GM21576 (cell line): ENCODE measurements around the gene SECISBP2L.
"Not testable (repeated sequence)": the region's sequence is repeated elsewhere in the genome, so short reads cannot be mapped to it uniquely, and the experiment has no call there.

ENCODE experiments used
- ATAC-seq: cut with Tn5 transposase; IDR thresholded peaks from one replicate; pipeline ENCODE4 v1.9.1; 2021; ENCODE audit warnings: mild to moderate bottlenecking, moderate library complexity; ENCODE audit not compliant: unreplicated experiment

Gene SECISBP2L

DNA sequence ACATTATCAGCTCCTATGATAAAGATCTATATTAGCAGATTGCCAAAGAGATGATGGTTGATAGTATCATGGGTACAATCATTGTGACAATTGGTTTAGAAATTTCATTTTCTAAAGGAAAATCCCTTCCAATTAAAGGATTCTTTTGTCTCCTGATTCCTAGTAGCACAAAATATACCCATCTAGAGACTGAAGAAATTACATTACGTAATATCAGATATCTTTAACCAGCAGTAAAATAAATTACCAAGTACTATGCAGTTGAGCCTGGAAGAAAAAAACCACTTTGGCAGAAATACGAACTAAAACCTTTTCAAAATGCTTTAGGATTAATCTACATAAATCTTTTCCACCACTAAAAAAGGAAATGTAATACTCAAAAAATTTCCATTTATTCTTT, 46.9 kb downstream of the SECISBP2L start:
- ATAC-seq: no peak

DNA sequence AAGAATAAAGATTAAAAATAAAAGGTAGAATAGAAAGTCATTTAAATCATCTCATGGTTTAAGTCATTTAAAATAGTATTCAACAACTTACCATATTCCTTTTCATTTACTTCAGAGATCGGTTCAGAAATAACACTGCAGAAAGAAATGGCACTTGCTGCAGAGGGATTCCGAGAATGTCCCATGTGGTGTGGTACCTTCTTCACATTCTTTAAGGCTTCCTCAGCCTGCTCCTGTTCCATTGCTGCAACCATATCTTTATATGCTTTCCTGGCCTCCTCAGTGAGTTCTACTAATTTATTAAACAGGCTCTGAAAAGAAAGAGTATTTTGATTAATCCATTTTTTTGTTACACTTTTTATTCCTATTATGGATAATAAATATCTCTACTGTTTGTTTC, 50.0 kb downstream of the SECISBP2L start:
- ATAC-seq: no peak

DNA sequence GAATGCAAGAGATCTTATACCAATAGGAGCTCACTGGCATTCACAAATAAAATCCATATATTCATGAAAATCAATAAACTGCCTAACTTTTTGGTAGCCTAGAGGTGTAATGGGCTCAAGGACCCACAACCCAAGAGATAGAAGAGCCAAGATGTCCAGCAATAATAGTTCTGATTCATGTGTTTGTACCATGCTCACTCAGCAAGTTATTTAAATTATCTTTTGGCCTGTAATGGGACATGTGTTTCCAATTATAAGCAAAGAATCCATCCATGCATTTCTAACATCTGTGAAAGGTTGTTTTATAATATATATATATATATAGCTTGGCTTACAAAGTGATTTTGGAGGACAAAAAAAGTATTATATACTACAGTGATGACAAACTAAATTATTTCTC, 52.9 kb downstream of the SECISBP2L start:
- ATAC-seq: no peak

DNA sequence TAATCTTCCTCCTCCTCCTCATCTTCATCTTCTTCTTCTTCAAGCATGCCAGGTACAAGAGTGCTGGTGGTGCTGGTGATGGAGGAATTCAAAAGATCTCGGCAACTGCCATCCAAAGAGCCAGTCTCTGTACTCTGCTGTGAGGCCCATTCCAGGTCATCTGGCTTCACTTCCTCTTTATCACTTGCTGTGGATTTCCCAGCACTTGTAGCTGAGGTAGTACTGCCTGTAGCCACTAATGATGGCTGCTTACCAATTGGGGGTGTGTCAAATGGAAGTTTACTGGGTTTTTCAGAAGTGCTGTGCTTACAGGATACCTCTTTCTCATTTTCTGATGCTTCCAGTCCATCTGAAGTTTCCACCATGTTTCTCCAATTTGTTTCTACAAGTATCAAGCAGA, 53.7 kb downstream of the SECISBP2L start:
- peak; percentile 92 for ATAC-seq

DNA sequence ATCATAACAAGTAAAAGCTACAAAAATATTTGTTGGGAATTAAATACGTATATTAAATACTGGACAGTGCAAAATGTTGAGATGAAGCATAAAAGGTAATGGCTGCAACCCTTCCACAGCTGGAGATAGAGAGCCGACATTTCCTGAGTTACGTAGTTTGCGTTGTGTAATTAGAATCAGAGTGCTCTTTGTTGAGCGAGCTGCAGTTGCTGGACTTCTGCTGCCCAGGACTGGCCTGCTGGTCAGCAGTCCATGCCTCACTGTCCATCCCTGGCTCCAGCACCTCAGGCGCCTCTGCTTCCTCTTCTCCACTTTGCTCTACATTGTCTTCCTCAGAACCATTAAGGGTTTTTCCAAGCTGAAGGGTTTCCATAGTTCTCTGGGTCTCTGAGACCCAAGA, 54.1 kb downstream of the SECISBP2L start:
- ATAC-seq: peak; percentile 14

DNA sequence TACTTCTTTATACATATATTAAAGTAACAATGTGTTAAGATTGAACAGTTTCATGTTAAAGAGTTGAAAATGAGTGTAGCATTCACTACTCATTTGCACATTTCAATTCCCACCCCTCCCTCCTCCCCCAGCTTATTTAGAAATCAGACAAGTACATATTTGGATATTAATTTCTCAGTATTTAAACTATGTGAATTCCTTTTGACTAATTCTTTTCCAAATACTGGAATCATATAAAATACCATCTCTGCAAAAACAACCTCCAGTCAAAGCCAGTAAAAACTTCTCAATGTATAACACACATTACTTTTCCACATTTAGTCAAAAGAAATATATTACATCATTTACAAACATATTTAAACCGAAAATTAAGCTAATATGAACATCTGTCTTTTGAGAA, 57.1 kb downstream of the SECISBP2L start:
- ATAC-seq: no peak

DNA sequence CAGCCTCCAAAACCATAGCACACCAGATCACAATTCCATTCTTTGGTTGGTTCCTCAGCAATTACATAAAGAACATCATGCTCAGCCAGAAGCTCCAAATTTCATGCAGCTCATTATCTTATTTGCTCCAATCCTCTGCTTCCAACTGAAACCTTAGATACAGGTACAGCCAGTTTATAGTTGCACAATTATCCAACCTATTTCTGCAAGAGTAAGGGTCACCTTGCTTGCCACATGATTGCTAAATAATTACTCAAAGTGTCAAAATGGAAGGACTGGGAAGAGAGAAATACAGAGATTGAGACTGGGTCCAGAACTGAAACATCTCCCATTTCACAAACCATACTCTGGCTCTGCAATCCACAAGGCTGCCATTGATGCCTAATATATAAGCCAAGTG, 59.1 kb downstream of the SECISBP2L start:
- ATAC-seq: no peak

DNA sequence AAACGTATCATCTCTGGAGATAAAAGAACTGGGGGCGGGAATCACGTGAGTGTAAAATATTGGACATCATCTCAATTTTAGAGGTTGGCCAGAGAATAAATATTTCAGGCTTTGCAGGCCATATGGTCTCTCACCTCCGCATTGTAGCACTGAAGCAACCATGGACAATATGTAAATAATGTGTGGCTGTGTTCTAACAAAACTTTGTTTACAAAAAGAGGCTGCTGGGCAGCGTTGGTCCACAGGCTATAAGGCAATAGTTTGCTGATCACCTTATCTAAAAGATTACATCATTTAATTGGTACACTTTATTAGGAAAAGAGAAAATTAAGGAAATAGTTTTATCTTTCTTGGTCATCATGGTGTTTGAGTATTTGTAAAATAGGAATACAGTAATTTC, 60.0 kb downstream of the SECISBP2L start:
- no peak for ATAC-seq

DNA sequence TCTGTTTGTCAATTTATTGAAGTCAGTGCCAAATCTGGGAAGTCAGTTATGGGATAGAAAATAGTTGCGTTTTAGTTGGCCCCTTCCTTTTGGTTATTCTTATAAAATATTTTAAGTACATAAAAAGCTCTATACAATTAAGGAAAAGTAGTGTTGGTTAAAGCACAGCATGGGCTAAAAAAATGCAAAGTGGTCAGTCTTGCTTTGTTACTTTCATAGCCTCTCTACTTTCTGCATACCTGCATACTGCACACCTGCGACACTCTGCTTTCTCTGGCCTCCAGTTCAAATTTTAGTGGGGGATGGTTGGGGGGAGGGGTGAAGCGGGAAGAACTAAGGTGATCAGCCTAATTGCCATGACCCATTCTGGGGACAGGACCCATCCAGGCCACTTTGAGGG, 60.7 kb downstream of the SECISBP2L start:
- ATAC-seq: no peak

DNA sequence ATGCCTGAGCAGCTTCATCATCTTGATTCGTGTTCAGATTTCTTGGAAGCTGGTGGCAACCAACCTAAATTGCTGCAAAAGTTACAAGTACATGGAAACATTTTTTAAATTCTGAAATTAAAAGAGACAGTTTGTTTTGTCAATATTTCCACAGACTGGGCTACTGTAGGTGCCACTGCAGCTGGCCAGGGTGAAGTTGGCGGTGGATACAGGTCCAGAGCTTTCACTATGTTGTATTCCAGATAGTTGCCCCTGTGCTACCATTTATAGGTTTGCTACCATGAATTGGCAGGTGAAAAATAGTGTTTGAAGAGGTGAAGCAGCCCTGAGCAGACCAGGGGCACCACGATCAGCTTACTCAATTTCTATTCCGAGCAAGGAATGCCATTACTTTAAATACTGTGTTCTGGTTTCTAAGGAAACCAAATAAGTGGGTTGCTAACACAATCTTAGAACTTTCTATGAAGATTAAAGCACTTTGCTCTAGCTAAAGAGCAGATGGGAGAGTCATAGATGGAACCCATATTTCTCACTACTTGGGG, 61.4 kb downstream of the SECISBP2L start:
- ATAC-seq: no peak

DNA sequence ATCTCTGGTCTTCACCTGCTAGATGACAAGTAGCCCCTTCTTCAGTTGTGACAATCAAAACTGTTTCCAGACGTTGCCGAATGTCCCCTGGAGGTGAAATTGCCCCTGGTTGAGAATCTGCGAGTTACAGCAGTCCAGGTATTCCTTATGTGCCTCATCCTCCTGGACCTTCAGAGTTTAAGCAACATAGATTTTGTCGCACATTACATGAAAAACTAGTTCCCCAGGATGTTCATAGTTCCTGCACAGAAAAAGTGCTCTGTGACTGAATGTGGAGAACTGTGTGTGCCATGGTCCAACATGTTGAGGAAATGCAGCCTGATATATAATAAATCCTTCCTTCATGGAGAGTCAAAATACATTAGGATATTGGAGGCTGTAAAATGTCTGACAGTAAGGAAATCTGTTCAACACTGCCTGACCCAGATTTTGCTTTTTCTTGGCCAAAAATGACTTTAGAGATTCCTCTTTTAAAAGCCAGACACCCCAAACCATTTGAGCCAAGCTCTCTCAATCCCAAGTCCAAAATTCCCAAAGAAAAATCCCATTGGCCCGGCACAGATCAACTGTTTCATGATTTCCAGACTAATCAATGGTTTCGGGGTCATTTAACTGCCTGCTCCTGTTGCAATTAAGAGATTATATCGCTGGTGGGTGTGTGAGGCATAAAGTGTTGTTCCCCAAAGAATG, 62.1 kb downstream of the SECISBP2L start:
- no peak for ATAC-seq

DNA sequence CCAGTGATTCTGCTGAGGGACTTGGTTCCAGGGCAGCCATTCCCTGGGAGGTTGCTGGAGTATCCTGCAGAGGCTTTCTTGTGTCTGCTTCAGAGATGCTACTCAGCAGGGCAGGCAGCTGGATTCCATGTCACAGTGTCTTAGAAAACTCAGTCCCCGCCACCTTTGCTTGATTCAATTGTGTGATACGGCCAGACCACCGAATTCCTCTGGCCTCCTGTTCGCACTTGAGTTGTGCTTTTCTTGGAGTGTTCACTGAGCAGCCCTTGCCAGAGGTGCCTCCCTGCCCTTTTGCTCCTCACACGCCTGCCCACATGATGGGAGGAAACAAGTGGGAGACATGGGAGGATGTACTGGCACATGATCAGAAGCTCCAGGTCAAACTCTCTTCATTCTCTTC, 62.9 kb downstream of the SECISBP2L start:
- ATAC-seq: no peak

DNA sequence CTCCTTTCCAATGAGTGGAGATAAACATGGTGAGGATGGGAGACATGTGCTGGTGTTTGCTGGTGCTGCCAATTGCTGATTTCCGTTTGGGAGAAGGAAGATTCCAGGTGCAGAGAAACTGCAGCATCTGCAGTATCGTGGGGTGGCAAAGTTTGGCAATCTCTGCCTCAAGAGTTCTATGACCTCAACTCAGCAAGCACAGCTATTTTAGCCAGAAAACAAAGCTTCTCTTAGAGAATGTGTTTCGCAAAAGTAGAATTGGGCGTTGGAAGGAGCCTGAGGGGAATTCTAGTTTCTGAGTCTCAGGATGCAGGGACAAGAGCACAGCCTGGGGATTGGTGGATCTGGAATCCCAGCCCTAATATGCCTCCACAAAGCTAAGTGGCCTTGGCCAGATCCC, 64.3 kb downstream of the SECISBP2L start:
- ATAC-seq: no peak

DNA sequence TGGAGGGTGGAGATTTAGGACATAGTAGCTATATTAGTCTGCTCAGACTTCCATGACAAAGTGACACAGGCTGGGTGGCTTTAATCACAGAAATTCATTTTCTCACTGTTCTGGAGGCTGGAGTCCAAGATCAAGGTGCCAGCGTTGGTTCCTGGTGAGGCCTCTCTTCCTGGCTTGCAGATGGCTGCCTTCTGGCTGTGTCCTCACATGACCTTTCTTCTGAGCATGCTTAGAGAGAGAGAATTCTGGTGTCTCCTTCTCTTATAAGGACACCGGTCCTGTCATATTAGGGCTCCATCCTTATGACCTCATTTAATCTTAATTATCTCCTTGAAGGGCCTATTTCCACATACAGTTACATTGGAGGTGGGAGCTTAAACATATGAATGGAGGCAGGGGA, 67.6 kb downstream of the SECISBP2L start:
- no peak for ATAC-seq

DNA sequence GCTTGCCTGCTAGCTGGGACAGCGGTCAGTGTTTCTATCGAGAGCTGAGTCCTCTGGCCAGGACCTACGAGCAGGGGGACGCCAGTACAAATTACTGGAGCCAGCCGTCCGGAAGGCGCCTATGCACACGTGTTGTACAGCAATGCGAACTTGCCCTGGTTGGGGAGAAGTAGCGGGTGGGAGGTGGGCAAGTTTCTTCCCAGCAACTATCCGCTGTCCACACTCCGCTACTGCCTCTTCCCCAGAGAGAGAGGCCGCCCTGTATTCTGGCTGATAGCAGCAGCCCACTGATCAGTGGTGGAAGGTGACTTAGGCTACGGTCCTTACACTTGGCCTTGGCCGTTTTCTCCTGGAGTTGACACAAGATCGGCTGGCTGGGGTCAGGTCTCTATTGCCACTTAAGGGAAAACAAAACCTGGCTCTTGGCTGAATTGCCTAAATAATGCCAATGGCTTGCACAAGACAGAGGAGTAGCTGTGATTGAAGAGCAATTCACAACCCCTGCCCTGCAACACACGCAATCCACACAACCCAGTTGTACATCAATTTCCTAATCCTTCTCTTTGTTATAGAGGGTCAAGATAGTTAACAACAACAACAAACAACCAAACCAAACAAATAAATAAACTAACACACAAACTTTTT, 69.7 kb downstream of the SECISBP2L start:
- ATAC-seq: no peak

DNA sequence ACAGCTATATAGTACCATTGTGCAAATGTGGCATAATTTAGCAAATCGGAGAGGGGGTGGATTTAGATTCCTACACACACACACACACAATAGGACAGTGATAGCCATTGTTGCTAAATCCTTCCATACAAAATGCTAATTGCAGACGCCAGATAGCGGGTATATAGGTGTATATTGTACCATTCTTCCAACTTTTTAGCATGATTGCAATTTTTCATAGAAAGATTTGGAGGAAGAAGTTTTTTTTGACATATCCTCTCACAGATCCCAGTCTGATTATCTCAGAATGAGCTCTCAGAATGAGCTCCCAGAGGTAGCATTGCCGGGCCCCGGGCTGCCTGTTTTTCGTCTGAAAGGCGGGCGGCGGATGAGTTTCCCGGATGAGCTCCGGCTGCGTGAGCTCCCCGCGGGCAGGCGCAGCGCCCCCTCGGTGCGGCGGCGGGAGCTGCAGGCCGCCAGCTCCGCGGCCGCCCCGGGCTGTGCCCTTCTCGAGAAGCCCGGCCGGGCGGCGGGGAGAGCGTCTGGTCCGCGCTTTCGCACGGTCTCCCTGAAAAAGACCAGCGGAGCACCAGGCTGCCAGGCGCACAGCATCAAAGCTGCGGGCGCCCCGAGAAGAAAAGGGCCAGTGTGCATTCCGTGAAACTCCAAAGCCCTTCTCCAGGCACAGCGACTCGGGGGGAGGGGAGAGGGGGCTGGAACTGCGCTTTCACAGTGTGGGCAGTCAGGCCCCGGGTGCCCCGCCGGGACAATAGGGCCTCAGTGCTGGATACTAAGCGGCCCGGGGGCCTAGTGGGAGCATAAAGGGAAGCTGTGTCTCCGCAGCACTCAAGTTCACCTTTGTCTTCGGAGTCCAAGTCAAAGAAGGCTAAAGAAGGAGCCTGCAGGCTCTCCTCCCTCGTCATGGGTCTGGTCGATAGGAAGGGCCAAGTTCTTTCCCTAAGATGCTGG, 70.5 kb downstream of the SECISBP2L start:
- ATAC-seq: peak; percentile 97

DNA sequence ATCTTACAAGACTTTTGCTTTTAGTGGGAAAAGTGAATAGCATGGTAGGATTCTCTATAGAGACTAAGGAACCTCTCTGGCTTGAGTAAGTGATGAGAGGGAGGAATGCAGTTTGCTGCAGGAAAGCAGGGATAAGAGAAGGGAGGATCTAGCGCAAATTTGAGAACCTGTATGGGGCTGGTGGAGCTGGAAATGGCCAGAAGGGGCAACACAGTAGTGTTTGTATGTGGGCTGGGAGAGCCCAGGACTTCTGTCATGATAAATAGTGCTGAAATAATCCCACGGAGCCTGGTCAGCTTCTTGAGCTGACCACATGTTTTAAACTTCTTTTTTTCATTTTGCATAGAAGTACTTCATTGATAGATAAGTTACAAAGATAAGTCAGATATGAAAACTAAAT, 71.4 kb downstream of the SECISBP2L start:
- no peak for ATAC-seq

DNA sequence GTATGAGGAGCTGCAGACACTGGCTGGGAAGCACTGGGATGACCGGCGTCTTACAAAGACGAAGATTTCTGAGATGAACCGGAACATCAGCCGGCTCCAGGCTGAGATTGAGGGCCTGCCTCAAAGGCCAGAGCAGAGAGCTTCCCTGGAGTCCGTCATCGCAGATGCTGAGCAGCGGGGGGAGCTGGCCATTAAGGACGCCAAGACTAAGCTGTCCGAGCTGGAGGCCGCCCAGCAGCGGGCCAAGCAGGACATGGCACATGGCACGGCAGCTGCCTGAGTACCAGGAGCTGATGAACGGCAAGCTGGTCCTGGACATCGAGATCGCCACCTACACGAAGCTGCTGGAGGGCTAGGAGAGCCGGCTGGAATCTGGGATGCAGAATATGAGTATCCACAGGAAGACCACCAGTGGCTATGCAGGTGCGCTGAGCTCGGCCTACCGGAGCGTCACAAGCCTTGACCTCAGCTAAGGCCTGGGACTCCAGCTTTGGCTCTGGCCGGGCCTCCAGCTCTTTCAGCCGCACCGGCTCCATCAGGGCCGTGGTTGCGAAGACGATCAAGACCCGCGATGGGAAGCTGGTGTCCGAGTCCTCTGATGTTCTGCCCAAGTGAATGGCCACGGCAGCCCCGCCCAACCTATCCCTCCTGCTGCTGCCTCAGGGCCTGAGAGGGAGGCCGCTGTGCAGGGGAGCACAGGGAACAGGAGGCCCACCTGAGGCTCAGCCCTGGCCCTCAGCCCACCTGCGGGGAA, 73.3 kb downstream of the SECISBP2L start:
- no peak for ATAC-seq

DNA sequence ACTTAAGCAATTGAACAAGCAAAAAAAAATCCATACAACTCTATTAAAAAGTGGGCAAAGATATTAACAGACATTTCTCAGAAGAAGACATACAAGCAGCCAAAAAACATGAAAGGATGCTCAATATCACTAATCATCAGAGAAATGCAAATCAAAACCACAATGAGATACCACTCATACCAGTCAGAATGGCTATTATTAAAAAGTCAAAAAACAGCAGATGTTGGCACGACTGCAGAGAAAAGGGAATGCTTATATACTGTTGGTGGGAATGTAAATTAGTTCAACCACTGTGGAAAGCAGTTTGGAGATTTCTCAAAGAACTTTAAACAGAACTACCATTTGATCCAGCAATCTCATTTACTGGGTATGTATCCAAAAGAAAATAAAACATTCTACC, 75.3 kb downstream of the SECISBP2L start:
- ATAC-seq: not testable (repeated sequence)

DNA sequence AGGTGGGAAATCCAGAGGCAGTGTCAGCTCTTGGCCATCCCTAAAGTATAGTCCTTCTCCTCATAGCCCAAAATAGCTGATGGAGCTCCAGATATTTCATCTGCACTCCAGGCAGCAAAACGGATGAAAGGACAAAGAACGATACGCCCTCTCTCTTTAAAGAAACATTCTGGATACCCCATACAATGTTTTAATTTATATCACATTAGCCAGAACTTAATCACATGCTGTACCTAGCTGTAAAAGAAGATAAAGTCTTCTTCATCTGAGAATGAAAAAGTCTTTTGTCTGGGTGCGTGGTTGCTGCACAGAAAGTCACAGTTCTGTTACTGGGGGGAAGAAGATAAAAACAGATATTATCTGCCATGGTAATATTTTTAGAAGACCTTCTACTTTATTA, 78.2 kb downstream of the SECISBP2L start:
- ATAC-seq: no peak

DNA sequence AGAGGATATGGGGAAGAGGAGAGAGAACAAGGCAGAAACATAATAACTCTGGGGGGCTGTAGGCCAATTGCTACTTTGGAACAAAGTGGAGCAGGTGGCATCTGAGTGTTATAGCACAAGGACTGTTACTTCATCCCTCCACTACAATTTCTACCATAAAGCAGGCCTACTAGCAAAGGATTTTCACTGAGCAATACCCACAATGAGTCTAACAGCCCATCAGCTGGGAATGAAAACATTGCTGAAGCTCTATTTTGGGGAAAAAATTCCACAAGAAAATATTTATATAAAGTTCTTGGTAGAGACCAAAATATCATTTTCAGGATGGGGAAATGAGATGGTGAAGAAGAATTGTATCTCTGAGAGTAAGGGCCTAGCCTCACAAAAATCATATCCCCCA, 78.9 kb downstream of the SECISBP2L start:
- no peak for ATAC-seq
